NCI-H774 (cell line): ENCODE results near the gene PDZD2.

Experiments used
- DNase-seq: peaks from one replicate; lab custom pipeline; 2025; lab: John Stamatoyannopoulos, UW

PDZD2 gene

GRCh38 chr5:31867219-31867618 lies 228.3 kb downstream of the PDZD2 start:
- no peak for DNase-seq

- DNase-seq = no peak
Observed at GRCh38 chr5:31880449-31880848, 241.5 kb downstream of the PDZD2 start.

- no peak for DNase-seq
Observed at GRCh38 chr5:31884896-31885295, 246.0 kb downstream of the PDZD2 start.

DNA sequence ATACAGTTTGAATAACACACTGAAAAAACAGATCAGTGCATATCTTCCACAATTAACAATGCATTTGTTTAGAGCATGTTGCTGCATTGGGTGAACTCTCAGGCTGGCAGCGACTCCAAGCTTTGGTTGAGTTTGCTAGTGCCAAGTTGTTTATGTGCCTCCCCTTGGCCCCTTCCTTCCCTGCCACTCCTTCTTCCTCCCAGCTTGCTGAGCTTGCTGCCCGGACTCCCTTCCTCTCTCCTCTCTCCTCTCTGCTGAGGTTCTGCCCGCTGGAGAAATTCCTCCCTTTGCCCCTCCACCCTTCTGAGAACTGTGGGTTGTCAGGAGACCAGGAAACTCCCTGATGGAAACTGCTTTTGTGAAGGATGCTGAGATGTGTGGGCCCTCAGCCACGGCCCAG lies 247.3 kb downstream of the PDZD2 start:
- no peak for DNase-seq

DNA sequence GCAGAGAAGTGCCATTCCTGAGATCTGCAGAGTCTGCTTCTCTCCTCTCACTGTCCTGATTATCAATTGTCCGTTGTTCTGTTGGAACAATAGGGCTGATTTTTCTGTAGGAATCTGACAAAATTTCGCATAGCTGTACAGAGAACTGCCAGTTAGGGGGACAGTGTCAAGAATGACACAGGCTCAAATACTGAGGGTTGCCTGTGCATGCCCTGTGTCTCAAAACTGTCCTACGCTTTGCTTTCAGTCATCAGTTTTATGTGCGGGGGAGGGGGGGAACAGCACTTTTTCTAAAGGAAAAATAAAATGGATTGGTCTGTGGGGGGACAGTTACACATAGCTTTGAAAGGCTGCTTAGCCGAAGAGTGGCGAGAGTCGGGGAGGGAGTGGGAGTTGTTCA lies 248.6 kb downstream of the PDZD2 start:
- no peak for DNase-seq

DNA sequence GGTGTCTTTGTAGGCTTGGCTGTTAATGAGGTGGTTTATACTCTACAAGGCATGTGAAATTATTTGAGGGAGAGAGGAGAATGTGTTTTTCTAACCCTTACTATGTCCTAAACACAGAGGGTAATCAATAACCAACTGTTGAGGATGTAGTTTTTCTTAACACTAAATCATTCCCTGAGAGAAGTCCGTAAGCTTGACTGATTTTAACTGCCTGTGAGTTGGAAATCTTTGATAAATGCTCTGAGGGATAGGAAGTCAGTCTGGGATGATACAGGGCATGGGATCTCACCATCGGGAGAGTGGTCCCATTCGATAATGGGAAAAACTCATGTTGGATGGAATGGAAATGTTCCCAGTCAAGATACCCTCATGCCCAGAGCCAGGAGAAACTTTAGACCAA lies 249.6 kb downstream of the PDZD2 start:
- DNase-seq = no peak

- DNase-seq = peak; percentile 42
Observed at GRCh38 chr5:31889001-31889561, 250.2 kb downstream of the PDZD2 start.

GRCh38 chr5:31890046-31890445 lies 251.1 kb downstream of the PDZD2 start:
- DNase-seq = no peak

GRCh38 chr5:31894141-31894540 lies 255.2 kb downstream of the PDZD2 start:
- DNase-seq = no peak

- no peak for DNase-seq
Observed at GRCh38 chr5:31895199-31895820, 256.4 kb downstream of the PDZD2 start.

- DNase-seq = no peak
Observed at GRCh38 chr5:31898036-31898632, 259.2 kb downstream of the PDZD2 start.

GRCh38 chr5:31900296-31900865 lies 261.4 kb downstream of the PDZD2 start:
- no peak for DNase-seq

DNA sequence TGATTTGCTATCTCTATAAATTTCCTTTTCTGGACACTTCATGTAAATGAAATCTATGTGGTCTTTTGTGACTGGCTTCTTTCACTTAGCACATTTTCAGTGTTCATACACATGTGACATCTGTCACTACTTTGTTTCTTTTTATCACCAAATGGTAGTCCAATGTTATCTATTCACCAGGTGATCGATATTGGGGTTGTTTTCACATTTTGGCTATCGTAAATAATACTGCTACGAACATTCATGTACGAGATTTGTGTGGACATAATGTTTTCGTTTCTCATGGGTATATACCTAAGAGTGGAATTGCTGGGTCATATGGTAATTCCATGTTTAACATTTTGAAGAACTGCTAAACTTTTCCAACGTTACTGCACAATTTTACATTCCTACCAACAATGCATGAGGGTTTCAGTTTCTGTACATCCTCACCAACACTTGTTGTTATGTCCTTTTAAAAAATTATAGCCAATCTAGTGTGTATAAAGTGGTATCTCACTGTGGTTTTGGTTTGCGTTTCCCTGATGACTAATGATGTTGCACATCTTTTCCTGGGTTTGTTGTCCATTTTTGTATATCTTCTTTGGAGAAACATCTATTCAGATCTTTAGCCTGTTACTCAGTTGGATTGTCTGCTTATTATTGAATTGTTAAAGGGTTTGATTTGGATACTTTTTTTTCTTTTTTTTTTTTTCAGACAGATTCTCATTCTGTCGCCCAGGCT lies 263.0 kb downstream of the PDZD2 start:
- no peak for DNase-seq

DNA sequence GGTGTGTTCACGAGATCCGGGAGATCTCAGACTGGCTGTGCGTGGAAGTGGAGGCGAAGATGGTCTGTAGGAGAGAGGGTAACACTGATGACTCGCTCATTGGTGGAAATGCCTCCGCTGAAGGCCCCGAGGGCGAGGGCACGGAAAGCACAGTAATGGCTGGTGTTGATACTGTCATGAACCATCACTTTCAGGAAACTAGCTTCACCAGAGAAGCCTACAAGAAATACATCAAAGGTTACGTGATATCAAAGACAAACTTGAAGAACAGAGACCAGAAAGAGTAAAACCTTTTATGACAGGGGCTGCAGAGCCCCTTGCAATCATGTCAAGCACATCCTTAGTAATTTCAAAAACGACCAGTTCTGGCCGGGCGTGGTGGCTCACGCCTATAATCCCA lies 269.5 kb downstream of the PDZD2 start:
- DNase-seq = no peak

DNA sequence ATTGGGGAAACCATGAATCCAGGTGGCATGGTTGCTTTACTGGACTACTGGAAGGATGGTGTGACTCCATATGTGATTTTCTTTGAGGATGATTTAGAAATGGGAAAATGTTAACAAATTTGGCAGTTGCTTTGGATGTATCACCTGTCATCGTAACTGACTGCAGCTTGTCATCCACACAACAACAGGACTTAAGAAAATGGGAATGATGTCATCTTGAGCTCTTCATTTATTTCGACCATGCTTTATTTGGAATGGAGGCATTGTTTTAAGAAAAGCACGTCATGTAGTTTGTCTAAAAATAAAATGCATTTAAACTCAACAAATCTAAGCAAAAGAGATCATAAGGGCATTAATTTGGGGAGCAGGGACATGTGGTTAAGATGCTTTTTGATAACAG lies 270.1 kb downstream of the PDZD2 start:
- no peak for DNase-seq

GRCh38 chr5:31911291-31912265 lies 272.6 kb downstream of the PDZD2 start:
- DNase-seq = no peak

- DNase-seq = no peak
Observed at GRCh38 chr5:31913808-31914207, 274.9 kb downstream of the PDZD2 start.

DNA sequence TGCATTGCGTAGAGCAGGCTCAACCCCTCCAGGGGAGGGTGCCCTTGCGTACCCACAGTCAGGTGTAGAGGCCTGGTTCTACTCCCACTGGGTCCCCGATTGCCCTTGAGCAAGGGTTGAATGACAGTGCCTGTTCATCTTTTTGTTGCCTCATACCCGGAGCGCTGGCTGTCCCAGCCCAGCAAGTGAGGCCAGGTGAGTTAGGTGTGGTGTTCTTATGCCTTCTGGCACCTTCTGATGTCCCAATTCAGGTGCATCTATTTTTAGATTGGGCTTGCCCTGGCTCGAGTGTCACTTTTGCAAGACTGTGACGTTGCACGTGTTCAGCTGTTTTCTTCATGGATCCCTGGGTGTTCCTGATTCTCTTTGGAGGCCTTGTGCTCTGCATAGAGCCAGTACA lies 277.4 kb downstream of the PDZD2 start:
- no peak for DNase-seq

GRCh38 chr5:31918739-31919138 lies 279.8 kb downstream of the PDZD2 start:
- DNase-seq = no peak

DNA sequence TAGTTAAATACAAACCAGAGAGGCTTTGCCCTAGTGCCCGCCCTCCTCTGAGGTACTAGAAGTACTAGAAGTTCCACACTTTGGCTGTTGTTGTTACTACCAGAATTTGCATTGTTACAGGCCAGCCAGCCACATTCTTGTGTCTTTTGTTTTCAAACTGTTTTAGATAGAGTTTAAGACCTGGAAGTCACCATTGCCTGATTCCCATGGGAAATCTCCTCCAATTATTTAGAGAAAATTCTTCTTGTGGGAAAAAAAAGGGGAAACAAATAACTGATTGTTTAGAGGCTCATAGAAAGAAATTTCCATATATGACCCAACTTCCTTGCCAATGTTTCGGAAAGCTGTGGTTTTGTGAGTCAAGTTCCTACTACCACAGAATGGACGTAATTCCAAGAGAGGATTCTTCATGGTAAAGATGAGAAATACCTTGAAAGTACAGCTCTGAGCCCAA lies 282.9 kb downstream of the PDZD2 start:
- DNase-seq = no peak

- no peak for DNase-seq
Observed at GRCh38 chr5:31924005-31924404, 285.1 kb downstream of the PDZD2 start.

DNA sequence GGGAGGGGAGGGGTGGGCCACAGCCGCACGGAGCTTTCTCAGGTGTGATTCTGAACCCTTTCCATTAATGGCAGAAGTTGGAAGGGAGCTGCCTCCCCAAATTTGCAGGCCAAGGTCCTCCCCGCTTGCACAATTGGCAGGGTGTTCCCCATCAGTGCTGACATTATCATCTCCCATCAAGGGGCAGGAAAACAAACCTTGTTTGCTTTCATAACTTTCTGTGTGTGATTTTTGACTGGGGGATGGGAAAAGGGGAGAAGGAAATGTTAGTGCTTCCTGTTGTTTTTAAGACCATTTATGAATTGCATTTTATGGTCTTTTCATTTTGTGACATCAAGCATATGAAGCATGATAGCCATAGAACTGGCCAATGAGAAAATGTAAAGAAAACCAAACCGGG lies 292.9 kb downstream of the PDZD2 start:
- no peak for DNase-seq
